ENCODE data around the gene ACSL1. TPM values are rescaled to one million over a fixed set of nuclear protein-coding genes. Genes with fewer than 3 reads are reported as not detected.

Gene ACSL1
- total and polyA plus RNA-seq, 9 donors: 12.0 to 47.9 (median 19.8) TPM

GRCh38 chr4:184734758-184735157 is 91.0 kb downstream of the ACSL1 start:
- Histone ChIP-seq H3K4me3 (peak overlapping the region; percentile 66), H3K9me3 (no peaks in the 10 kb centered on the region), H3K36me3 (no peaks in the 10 kb centered on the region), H3K27me3 (no peaks in the 10 kb centered on the region), H3K27ac (peak overlapping the region in 1 of 2 donors; percentile 31), H3K4me1 (ENCODE audit: insufficient read depth) (peaks cover 3% of the 10 kb centered on the region)
- no peak for TF ChIP-seq POLR2A (IDR thresholded peaks at IDR 0.05)
- intact Hi-C loops (cut with DNase I): no loop called here
- no peak for DNase-seq
- WGBS, 3 donors: 15 to 41% (median 18%) methylated on average over 6 of the region's 6 CpGs

GRCh38 chr4:184733654-184734524 is 91.9 kb downstream of the ACSL1 start, which contains the start of gene CENPU:
TSS of gene CENPU (minus strand) at chr4:184734096. CDS start at chr4:184734062, 34 bp downstream.
- DNase-seq: peak; percentile 94 to 97 (median 96)
- WGBS, 3 donors: 0 to 1% (median 0%) methylated on average over 44 to 69 of the region's 69 CpGs
- no peaks in the 10 kb centered on the region for H3K9me3 ChIP-seq
- H3K27me3 ChIP-seq: no peaks in the 10 kb centered on the region
- peak within 1 kb of the TSS in 1 of 2 donors; percentile 31 for H3K27ac ChIP-seq
- intact Hi-C loops (cut with DNase I): no loop called here
- H3K4me1 ChIP-seq (ENCODE audit: insufficient read depth): peaks cover 3% of the 10 kb centered on the region
- TF ChIP-seq POLR2A (IDR thresholded peaks at IDR 0.05) (peak; percentile 91), EP300 (IDR thresholded peaks at IDR 0.05) (no peak), CTCF (IDR thresholded peaks at IDR 0.05) (peak in 2 of 3 donors; percentile 37 to 79)
- H3K36me3 ChIP-seq: no peaks in the 10 kb centered on the region
- peak within 1 kb of the TSS; percentile 66 for H3K4me3 ChIP-seq

- H3K4me3 ChIP-seq: no peak overlapping the region
- TF ChIP-seq CTCF (IDR thresholded peaks at IDR 0.05) (no peak), EP300 (IDR thresholded peaks at IDR 0.05) (no peak), POLR2A (IDR thresholded peaks at IDR 0.05) (no peak)
- H3K4me1 ChIP-seq (ENCODE audit: insufficient read depth): peaks cover 3% of the 10 kb centered on the region
- H3K36me3 ChIP-seq: no peaks in the 10 kb centered on the region
- H3K27ac ChIP-seq: no peak overlapping the region
- no peaks in the 10 kb centered on the region for H3K27me3 ChIP-seq
- no peaks in the 10 kb centered on the region for H3K9me3 ChIP-seq
- intact Hi-C loops (cut with DNase I): no loop called here
- no peak for DNase-seq
- 65 to 70% (median 66%) methylated on average over 4 of the region's 4 CpGs for WGBS, 3 donors
These were observed 93.6 kb downstream of the ACSL1 start for GRCh38 chr4:184732126-184732525.

DNA sequence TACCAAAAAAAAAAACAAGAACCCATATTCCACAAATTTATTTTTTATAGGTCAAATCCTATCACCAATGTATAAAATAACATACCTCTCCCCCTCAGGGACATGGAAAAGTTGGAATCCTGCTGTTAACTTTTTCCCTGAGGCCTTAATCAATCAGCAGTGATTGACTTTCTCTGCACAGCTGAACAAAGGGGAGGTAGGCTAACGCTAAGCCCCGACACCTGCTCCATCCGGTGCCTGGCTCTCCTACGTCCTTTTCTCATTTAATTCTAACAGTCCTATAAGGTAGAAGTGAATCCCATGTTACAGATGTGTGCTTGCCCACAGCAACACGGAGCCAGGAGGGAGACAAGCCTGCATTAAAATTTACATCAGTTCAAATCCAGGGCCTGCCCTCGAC is 94.7 kb downstream of the ACSL1 start:
- DNase-seq: no peak
- 79 to 86% (median 81%) methylated on average over 6 of the region's 6 CpGs for WGBS, 3 donors
- Histone ChIP-seq H3K27me3 (no peaks in the 10 kb centered on the region), H3K9me3 (no peaks in the 10 kb centered on the region), H3K4me1 (ENCODE audit: insufficient read depth) (peaks cover 3% of the 10 kb centered on the region), H3K27ac (no peak overlapping the region), H3K36me3 (no peaks in the 10 kb centered on the region), H3K4me3 (no peak overlapping the region)
- intact Hi-C loops (cut with DNase I): no loop called here
- TF ChIP-seq POLR2A (IDR thresholded peaks at IDR 0.05) (no peak), EP300 (IDR thresholded peaks at IDR 0.05) (no peak), CTCF (IDR thresholded peaks at IDR 0.05) (no peak)

DNA sequence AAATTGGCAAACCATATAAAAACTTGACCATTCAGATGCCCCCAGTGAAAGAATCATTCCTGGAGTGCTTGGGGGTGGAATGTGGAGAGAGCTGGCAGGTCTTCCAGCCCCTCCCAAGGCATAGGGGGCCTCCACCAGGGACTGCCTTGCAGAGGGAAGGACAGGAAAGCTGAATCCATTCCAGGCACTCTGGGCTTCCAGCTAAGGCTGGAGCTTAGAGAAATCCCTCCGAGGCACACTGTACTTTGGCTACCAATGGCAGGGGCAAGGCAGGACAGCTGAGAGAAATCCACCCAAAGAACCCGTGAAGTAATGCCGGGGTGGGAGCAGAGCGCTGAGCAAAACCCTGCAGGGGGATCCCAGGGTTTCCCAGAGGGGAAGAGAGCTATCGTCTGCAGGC is 95.8 kb downstream of the ACSL1 start:
- Histone ChIP-seq H3K4me3 (no peak overlapping the region), H3K9me3 (no peaks in the 10 kb centered on the region), H3K4me1 (ENCODE audit: insufficient read depth) (peaks cover 3% of the 10 kb centered on the region), H3K27ac (no peak overlapping the region), H3K36me3 (no peaks in the 10 kb centered on the region), H3K27me3 (no peaks in the 10 kb centered on the region)
- 73 to 83% (median 78%) methylated on average over 5 of the region's 5 CpGs for WGBS, 3 donors
- DNase-seq: no peak
- intact Hi-C loops (cut with DNase I): no loop called here
- TF ChIP-seq POLR2A (IDR thresholded peaks at IDR 0.05): no peak
- TF ChIP-seq EP300 (IDR thresholded peaks at IDR 0.05): no peak
- TF ChIP-seq CTCF (IDR thresholded peaks at IDR 0.05): no peak

Data from ovary (tissue), 9 donors.